ENCODE measurements around the gene LIN9. TPM values are rescaled to one million over a fixed set of nuclear protein-coding genes. Genes with fewer than 3 reads are reported as not detected.

LIN9 gene
- total and polyA plus RNA-seq, 2 of the 8 experiments (the other 6 are each of a cell fraction or from before 2014, with no cell fraction given), result 5.6 to 12.6 TPM

DNA sequence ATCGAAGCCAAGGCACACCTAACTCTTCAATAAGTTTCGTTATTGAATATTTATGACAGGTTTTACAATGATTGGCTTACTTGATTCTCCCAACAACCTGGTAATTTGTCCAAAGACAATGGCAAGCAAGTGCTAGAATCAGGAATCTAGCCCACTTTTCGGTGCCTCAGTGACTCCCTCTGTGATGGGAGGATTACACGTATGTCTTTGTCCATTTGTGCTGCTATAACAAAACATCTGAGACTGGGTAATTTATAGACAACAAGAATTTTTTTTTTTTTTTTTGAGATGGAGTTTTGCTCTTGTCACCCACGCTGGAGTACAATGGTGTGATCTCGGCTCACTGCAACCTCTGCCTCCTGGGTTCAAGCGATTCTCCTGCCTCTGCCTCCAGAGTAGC is 2.4 kb upstream of the LIN9 start:
- TF ChIP-seq KDM1A (IDR thresholded peaks at IDR 0.05; ENCODE audit: borderline replicate concordance, low read length) (no peak), CTBP2 (IDR thresholded peaks at IDR 0.05; ENCODE audit: borderline replicate concordance, insufficient read depth, insufficient read length, low read length) (no peak), SIX5 (IDR thresholded peaks at IDR 0.05; ENCODE audit: low read depth, low read length) (no peak), POLR2A (IDR thresholded peaks at IDR 0.05; ENCODE audit: control extremely low read depth in 1 of 2, low read depth in 2 of 2, low read length in 2 of 2) (no peak), SP4 (IDR thresholded peaks at IDR 0.05; ENCODE audit: low read length) (no peak), KDM5A (IDR thresholded peaks at IDR 0.05; ENCODE audit: low read length) (no peak), RBBP5 (IDR thresholded peaks at IDR 0.05; ENCODE audit: borderline replicate concordance, low read depth, low read length) (no peak), CHD1 (IDR thresholded peaks at IDR 0.05; ENCODE audit: low read depth, low read length) (no peak), KDM4A (IDR thresholded peaks at IDR 0.05; ENCODE audit: low read depth, low read length, severe bottlenecking) (no peak), SAP30 (IDR thresholded peaks at IDR 0.05; ENCODE audit: insufficient read depth, insufficient replicate concordance, low read length) (no peak)
- TF ChIP-seq, protein P1, sequence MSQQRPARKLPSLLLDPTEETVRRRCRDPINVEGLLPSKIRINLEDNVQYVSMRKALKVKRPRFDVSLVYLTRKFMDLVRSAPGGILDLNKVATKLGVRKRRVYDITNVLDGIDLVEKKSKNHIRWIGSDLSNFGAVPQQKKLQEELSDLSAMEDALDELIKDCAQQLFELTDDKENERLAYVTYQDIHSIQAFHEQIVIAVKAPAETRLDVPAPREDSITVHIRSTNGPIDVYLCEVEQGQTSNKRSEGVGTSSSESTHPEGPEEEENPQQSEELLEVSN (IDR thresholded peaks at IDR 0.05), result no peak
- TF ChIP-seq, protein P2, sequence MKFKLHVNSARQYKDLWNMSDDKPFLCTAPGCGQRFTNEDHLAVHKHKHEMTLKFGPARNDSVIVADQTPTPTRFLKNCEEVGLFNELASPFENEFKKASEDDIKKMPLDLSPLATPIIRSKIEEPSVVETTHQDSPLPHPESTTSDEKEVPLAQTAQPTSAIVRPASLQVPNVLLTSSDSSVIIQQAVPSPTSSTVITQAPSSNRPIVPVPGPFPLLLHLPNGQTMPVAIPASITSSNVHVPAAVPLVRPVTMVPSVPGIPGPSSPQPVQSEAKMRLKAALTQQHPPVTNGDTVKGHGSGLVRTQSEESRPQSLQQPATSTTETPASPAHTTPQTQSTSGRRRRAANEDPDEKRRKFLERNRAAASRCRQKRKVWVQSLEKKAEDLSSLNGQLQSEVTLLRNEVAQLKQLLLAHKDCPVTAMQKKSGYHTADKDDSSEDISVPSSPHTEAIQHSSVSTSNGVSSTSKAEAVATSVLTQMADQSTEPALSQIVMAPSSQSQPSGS (IDR thresholded peaks at IDR 0.05; ENCODE audit: low read length), result no peak
- Histone ChIP-seq H2BK120ac (replicated peaks; ENCODE audit: low read depth, low read length) (no peak overlapping the region), H4K20me1 (replicated peaks in 1 of 2; ENCODE audit: control insufficient read depth in 1 of 2, insufficient read depth in 2 of 2, low read length in 2 of 2) (no peaks in the 10 kb centered on the region), H3K27ac (ENCODE audit: low read depth, low read length) (no peak overlapping the region), H2BK15ac (ENCODE audit: low read length) (no peak overlapping the region), H3K27me3 (replicated peaks in 1 of 4; ENCODE audit: control insufficient read depth in 3 of 4, extremely low read depth in 1 of 4, insufficient read depth in 3 of 4, low read length in 3 of 4) (peaks cover 0 to 12% (median 9%) of the 10 kb centered on the region in 4 experiments; a peak in 5 of 7 replicates), H3K56ac (replicated peaks; ENCODE audit: insufficient read length, low read depth, low read length) (no peak overlapping the region), H3K18ac (ENCODE audit: extremely low read depth, low read length) (no peak overlapping the region), H3K23ac (ENCODE audit: insufficient read length) (no peak overlapping the region), H3K4me3 (ENCODE audit: extremely low read depth in 1 of 4, insufficient read depth in 2 of 4, low read depth in 3 of 4, low read length in 4 of 4) (no peak overlapping the region), H4K8ac (ENCODE audit: extremely low read depth, insufficient read depth, low read length) (no peak overlapping the region), H3K36me3 (ENCODE audit: control insufficient read depth in 2 of 4, insufficient read depth in 4 of 4, low read length in 3 of 4) (no peaks in the 10 kb centered on the region), H4K91ac (replicated peaks; ENCODE audit: insufficient read length, low read length) (no peak overlapping the region), H3K79me2 (ENCODE audit: control insufficient read depth in 1 of 2, insufficient read depth in 2 of 2, low read length in 2 of 2) (peaks cover 0 to 22% of the 10 kb centered on the region in 2 experiments; a peak in 3 of 4 replicates), H3K23me2 (ENCODE audit: low read depth, low read length) (peaks cover 5% of the 10 kb centered on the region; the same call in 1 of the 2 replicates), H3K4ac (replicated peaks; ENCODE audit: insufficient read length, low read depth, low read length) (no peak overlapping the region), H2BK12ac (ENCODE audit: low read depth, low read length) (no peak overlapping the region), H2AK5ac (ENCODE audit: low read depth, low read length) (no peak overlapping the region), H3K9me3 (ENCODE audit: insufficient read depth in 2 of 2, low read depth in 1 of 2, low read length in 1 of 2) (no peaks in the 10 kb centered on the region), H3K4me1 (replicated peaks in 1 of 4; ENCODE audit: control insufficient read depth in 3 of 4, insufficient read depth in 4 of 4, low read length in 3 of 4) (peaks cover 0 to 9% (median 6%) of the 10 kb centered on the region in 4 experiments; a peak in 6 of 7 replicates), H4K5ac (ENCODE audit: insufficient read length, low read depth, low read length) (no peak overlapping the region), H3K14ac (ENCODE audit: insufficient read length) (no peak overlapping the region), H3K4me2 (ENCODE audit: insufficient read depth in 1 of 2, low read depth in 2 of 2, low read length in 2 of 2) (no peak overlapping the region), H2AFZ (ENCODE audit: low read length) (no peak overlapping the region), H3K79me1 (ENCODE audit: low read depth, low read length) (no peaks in the 10 kb centered on the region), H2BK20ac (ENCODE audit: low read length) (no peak overlapping the region), H3K9ac (replicated peaks in 1 of 4; ENCODE audit: extremely low read depth in 1 of 4, low read depth in 3 of 4, low read length in 3 of 4) (no peak overlapping the region), H2BK5ac (ENCODE audit: low read depth, low read length) (no peak overlapping the region)
- FAIRE-seq (no peak), DNase-seq (ENCODE audit: low read depth in 1 of 2, low spot score in 2 of 2) (no peak)
- WGBS, 2 experiments (ENCODE audit: extremely low coverage in 1 of 2, insufficient coverage in 1 of 2, insufficient read length in 1 of 2, insufficient replicate concordance in 2 of 2, low coverage in 1 of 2, low lambda C conversion rate in 2 of 2, missing lambda C conversion rate in 1 of 2), result 95% methylated on average over 7 of the region's 7 CpGs; no CpG with 5 or more reads in 1 of the 2 experiments
- ChIA-PET POLR2A (ENCODE audit: partially characterized antibody) (interaction anchor here (1.2 kb wide), 1 partner anchor 12 kb away, joined by 3 read pairs; no protein-coding TSS in a partner anchor), CTCF (ENCODE audit: partially characterized antibody) (interaction anchor here (0.7 to 3.4 kb wide), 3 partner anchors 14 to 111 kb away, joined by 4 to 20 read pairs (median 4); no protein-coding TSS in a partner anchor)

Measured in H1 (cell line).